H1 (cell line): ENCODE data around the gene PLIN4. TPM values are rescaled to one million over a fixed set of nuclear protein-coding genes. Genes with fewer than 3 reads are reported as not detected.

Experiments
- BRCA1 ChIP-seq: IDR thresholded peaks from 2 replicates; pipeline ENCODE4 v1.6.1; 2012; ENCODE audit warnings: low read depth, low read length, improper control_type of control experiment
- CREB1 ChIP-seq: IDR thresholded peaks from 2 replicates; pipeline ENCODE4 v1.6.1; 2012; ENCODE audit warnings: inconsistent platforms
- RAD21 ChIP-seq, 2 experiments: IDR thresholded peaks in 1 of 2; conservative IDR thresholded peaks in 1 of 2; 2 replicates each; pipeline ENCODE4 v1.6.1; 2011; ENCODE audit warnings: low read depth in 2 of 2, low read length in 2 of 2, improper control_type of control experiment in 1 of 2, inconsistent platforms in 1 of 2, mild to moderate bottlenecking in 1 of 2, moderate library complexity in 1 of 2
- RXRA ChIP-seq: IDR thresholded peaks from 2 replicates; pipeline ENCODE4 v1.6.1; 2011; ENCODE audit warnings: low read depth, mild to moderate bottlenecking, low read length, moderate library complexity; ENCODE audit not compliant: insufficient read depth
- SUZ12 ChIP-seq: fragments of 200-600 bp; sonication (generic); IDR thresholded peaks from 2 replicates; pipeline ENCODE4 v1.6.1; 2012; ENCODE audit warnings: mild to moderate bottlenecking, inconsistent platforms, low read length, moderate library complexity, mixed read lengths
- TCF12 ChIP-seq: IDR thresholded peaks from 2 replicates; pipeline ENCODE4 v1.6.1; 2011; ENCODE audit warnings: low read depth, mild to moderate bottlenecking, low read length
- polyA plus RNA-seq, 7 experiments: library from polyadenylated mRNA; depleted of rRNA in 3 of 7; stranded (reverse) in 5 of 7; unstranded in 2 of 7; fragments of >200 nt in 5 of 7; fragments of 200-250 nt in 2 of 7; gene quantifications; 1 replicate in 5 of 7; 2 replicates in 1 of 7; 4 replicates in 1 of 7; pipeline versions ENCODE4 v1.2.1 to v1.2.3, GENCODE V29; 2011 to 2013; ENCODE audit warnings: missing spikeins in 2 of 7, mixed read lengths in 2 of 7
- total RNA-seq: library from RNA; stranded (reverse); fragmentation: NEBNext Ultra II Directional; extraction: Animal tissue kit (Norgen Biotek cat#: 25700); gene quantifications from 2 replicates; pipeline ENCODE4 v1.2.1, GENCODE V29; 2021

The PLIN4 gene
- total and polyA plus RNA-seq, 2 of the 8 experiments (the other 6 are each of a cell fraction or from before 2014, with no cell fraction given): 0.35 to 0.45 TPM

DNA sequence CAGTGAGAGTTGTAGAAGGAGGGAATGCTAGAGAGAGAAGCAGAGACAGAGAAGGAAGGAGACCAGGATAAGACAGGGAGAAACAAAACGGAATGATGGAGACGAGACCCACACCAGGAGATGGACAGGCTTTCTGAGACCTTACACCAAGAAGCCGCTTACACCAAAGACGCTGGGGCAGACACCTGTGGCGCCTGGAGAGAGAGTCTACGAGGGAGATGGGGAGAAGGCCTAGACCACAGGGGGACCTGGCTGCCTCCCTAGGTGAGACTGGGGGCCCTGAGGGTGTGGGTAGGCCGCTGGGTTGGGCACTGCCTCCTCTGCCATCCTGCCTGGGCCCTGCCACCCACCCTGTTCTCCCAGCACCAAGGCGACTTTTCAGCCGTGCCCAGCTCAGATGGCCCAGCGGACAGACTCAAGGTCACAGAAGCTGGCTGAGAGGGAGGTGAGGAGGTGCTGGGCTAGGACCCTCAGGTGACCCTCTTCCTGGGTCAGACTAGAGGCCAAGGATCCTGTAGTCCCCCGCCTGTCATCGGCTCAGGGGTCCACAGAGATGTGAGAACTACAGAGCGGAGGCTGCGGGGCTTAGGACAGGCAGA lies 11.7 kb upstream of the PLIN4 start (continued):
- TF ChIP-seq RXRA (no peak), BRCA1 (no peak), RAD21 (IDR thresholded peaks at IDR 0.05 in 1 of 2, conservative IDR thresholded peaks at IDR 0.05 in 1 of 2; ENCODE audit: low read depth in 2 of 2, low read length in 2 of 2) (no peak), TCF12 (no peak), CREB1 (no peak), SUZ12 (no peak)
